ENCODE measurements around the gene ELF1. TPM values are rescaled to one million over a fixed set of nuclear protein-coding genes. Genes with fewer than 3 reads are reported as not detected.

Gene ELF1
- total RNA-seq (10 to 100 TPM; 28.6 to 75.4 (median 35.3) TPM), polyA plus RNA-seq (10 to 100 TPM in 1 of 2 donors, 1 to 10 TPM in 1; 7.7 to 19.4 TPM)
- long read RNA-seq, donor 1, partial matches to known transcripts = 6 of 18 reads
- long read RNA-seq, donor 1, other reads (novel, unspliced or antisense) = 10 of 18 reads
- long read RNA-seq, donor 2, transcript ELF1-205 (9 exons, 2,116 nt) = major isoform, 5 of 24 reads
- long read RNA-seq, donor 2, partial matches to known transcripts = 15 of 24 reads
- long read RNA-seq, donor 2, other reads (novel, unspliced or antisense) = 4 of 24 reads
- long read RNA-seq, donor 3, partial matches to known transcripts = 3 of 16 reads
- long read RNA-seq, donor 3, other reads (novel, unspliced or antisense) = 11 of 16 reads

DNA sequence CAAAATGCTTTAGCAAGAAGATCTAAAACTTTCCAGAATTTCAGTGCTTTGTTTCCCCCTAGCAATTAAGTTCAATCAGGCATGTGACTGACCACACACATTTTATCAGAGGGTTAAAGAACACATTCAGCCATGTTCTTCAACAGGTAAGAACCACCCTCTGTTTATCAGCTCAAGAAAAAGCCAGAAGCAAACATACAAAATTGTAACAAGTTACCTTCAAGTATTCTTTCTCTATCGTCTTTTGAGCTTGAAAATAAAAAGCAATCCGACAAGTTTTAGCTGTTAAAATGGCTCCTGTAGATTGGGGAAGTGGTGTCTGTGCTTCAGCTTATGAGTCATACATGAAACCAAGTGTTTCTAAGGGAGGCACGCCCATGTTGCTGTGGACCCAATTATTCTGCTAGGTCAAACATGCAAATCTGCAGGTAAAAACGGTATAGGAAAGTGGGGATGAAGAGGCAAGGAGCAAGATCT is at the start of gene ELF1:
TSS of gene ELF1 (minus strand) at position 306 of the 477 bp plus-strand sequence. CDS start 37,262 bp downstream, outside the sequence.
- Histone ChIP-seq H3K4me1 (peaks cover 0 to 74% (median 51%) of the 10 kb centered on the region in 12 donors), H3K36me3 (no peaks in the 10 kb centered on the region), H3K27me3 (no peaks in the 10 kb centered on the region), H3K4me3 (peak within 1 kb of the TSS in 9 of 12 donors; percentile 5 to 59 (median 25)), H3K27ac (peak within 1 kb of the TSS; percentile 25 to 93 (median 60)), H3K9me3 (no peaks in the 10 kb centered on the region)
- TF ChIP-seq POLR2A (IDR thresholded peaks at IDR 0.05) (no peak), CTCF (IDR thresholded peaks at IDR 0.05) (no peak)
- peak; percentile 76 to 88 (median 86) for ATAC-seq
- intact Hi-C loops (cut with DNase I) = loop anchor here in 2 of 10 donors (5.0 kb wide), 2 partner anchors 33 to 38 kb away; no protein-coding TSS in a partner anchor
- peak in 2 of 5 donors; percentile 32 to 43 for DNase-seq
- WGBS, 4 donors = 35 to 51% (median 41%) methylated on average over 4 of the region's 4 CpGs

DNA sequence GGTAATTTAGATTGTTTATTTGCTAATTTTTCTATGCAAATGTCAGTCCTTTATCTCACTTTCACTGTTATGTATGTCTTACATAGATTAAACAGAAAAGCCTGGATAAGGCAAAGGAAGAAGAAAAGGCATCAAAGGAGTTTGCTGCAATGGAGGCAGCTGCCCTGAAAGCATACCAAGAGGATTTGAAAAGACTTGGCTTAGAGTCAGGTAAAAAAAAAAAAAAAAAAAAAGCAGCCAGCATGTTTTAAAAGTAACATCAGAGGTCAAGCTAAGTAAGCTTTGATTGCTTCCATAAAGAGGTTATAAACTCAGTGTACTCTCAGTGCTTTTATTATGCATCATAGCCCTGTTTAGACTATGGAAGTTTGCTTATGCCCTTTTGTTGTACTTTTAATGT is 46.0 kb upstream of the ELF1 start:
- Histone ChIP-seq H3K27me3 (no peaks in the 10 kb centered on the region), H3K4me3 (peak overlapping the region in 1 of 12 donors; percentile 17), H3K36me3 (peaks cover 0 to 67% (median 58%) of the 10 kb centered on the region in 9 donors), H3K27ac (peak overlapping the region; percentile 38 to 100 (median 97)), H3K9me3 (no peaks in the 10 kb centered on the region), H3K4me1 (peaks cover 6 to 41% (median 34%) of the 10 kb centered on the region in 12 donors)
- DNase-seq (no peak), ATAC-seq (no peak)
- no peak for TF ChIP-seq POLR2A (IDR thresholded peaks at IDR 0.05)
- intact Hi-C loops (cut with DNase I) = loop anchor here in 4 of 10 donors (10.0 kb wide), 3 partner anchors 280 to 980 kb away; partner anchors contain the start of genes MRPS31 (in 2 of the 4), DGKH (in 1 of the 4) and SLC25A15 (in 1 of the 4)

GRCh38 chr13:41064493-41064892 is 45.4 kb upstream of the ELF1 start:
- no peaks in the 10 kb centered on the region for H3K27me3 ChIP-seq
- no peak for DNase-seq
- ATAC-seq = no peak
- intact Hi-C loops (cut with DNase I) = loop anchor here in 9 of 10 donors (5.0 to 10.0 kb wide), 12 partner anchors 68 to 980 kb away; partner anchors contain the start of genes MRPS31 (in 4 of the 9), SLC25A15 (in 3 of the 9), DGKH (in 1 of the 9) and KBTBD6 (in 1 of the 9)
- H3K27ac ChIP-seq = peak overlapping the region; percentile 38 to 100 (median 97)
- WGBS, 4 donors = 50 to 54% (median 53%) methylated on average over 2 of the region's 2 CpGs
- H3K9me3 ChIP-seq = no peaks in the 10 kb centered on the region
- H3K36me3 ChIP-seq = peaks cover 0 to 61% (median 52%) of the 10 kb centered on the region in 9 donors
- no peak for TF ChIP-seq CTCF (IDR thresholded peaks at IDR 0.05)
- TF ChIP-seq POLR2A (IDR thresholded peaks at IDR 0.05) = no peak
- peak overlapping the region in 1 of 12 donors; percentile 17 for H3K4me3 ChIP-seq
- peaks cover 6 to 41% (median 34%) of the 10 kb centered on the region in 12 donors for H3K4me1 ChIP-seq

DNA sequence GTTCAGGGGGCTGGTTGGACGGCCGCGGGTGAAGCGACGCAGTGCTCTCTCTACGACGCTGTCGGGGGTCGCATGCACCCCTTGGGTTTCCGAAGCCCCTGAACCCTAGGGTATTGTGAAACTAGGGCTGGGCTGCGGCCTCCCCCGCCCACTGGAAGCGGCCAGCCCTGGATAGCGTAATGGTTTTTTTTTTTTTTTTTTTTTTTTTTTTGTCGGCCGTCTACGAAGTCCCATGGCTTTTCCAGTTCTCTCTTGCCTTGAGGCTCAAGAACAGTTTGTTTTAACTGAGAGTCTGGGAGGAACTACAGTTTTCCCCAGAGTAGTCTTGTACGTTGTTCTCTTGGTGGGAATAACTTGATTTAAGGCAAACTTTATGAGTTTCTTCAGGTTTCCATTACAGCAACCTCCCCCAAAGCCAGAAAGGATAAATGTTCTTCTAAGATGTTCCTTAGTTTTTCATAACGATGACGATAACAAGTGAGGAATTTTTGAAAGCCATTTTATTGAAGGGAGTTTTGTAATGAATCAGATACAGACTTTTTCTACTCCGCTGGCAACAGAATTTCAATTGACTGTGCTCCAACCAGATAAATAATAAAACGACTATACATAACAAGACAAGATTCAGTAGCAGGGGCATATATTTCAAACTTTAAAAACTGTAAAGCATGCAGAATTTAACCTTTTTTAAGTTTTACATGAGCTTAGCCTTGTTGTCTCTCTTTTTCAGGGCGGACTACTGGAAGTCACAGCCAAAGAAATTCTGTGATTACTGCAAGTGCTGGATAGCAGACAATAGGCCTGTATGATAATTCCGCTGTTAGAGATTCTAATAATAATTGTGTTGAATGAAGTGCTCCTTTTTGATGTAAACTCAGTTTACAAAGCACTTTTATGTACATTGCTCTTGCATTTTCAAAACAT is 43.1 kb upstream of the ELF1 start:
- DNase-seq (no peak), ATAC-seq (peak; percentile 36 to 57 (median 50))
- Histone ChIP-seq H3K27me3 (no peaks in the 10 kb centered on the region), H3K36me3 (peaks cover 0 to 44% (median 29%) of the 10 kb centered on the region in 9 donors), H3K9me3 (no peaks in the 10 kb centered on the region), H3K4me1 (peaks cover 6 to 64% (median 51%) of the 10 kb centered on the region in 12 donors), H3K27ac (peak overlapping the region; percentile 92 to 100 (median 98)), H3K4me3 (peak overlapping the region; percentile 54 to 90 (median 79))
- 3% methylated on average over 24 of the region's 24 CpGs for WGBS, 4 donors
- intact Hi-C loops (cut with DNase I) = loop anchor here in 9 of 10 donors (2.0 to 10.0 kb wide), 15 partner anchors 70 to 983 kb away; partner anchors contain the start of genes MRPS31 (in 4 of the 9), SLC25A15 (in 3 of the 9), KBTBD6 (in 2 of the 9) and DGKH (in 1 of the 9)
- TF ChIP-seq CTCF (IDR thresholded peaks at IDR 0.05) (no peak), POLR2A (IDR thresholded peaks at IDR 0.05) (no peak)
